Measurements from ENCODE around the gene SAMD9L.
A peak's percentile ranks its signal among the peaks of the same experiment; 100 is the strongest.
"Not testable (repeated sequence)": the region's sequence is repeated elsewhere in the genome, so short reads cannot be mapped to it uniquely, and the experiment has no call there.

The SAMD9L gene

DNA sequence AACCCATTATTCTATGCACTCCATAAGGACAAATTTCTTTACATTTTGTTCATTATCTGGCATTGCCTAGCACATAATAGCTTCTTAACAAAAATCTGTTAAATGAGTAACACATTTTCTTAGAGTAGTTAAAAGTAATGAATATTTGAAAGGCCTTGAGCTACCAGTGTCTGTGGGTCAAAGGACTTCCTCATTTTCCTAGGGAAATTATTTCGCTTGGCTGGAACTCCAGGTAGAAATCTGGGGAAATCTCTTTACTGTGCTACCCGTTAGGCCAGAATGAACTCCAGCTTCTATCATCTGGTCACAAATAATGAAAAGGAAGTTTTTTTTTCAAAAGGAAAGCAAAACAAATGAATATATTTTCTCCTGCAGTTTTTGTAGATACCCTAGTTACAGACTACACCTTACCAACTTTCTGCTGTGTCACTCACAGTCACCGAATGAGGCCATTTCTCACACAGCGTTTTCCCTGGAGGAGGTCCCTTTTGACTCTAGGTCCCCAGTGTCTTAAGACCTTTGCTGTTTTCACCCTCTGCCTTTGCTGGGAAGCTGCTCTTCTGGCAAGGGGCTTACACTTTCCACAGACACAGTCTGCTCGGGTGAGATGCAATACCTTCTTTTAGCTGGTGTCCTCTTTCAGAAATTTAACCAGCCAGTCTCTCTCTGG, 1.6 kb downstream of the SAMD9L start:
- H3K4me1 ChIP-seq (ENCODE audit: control insufficient read depth, insufficient read depth, low read length), result peaks cover 4% of the 10 kb centered on the region
- H3K27ac ChIP-seq (ENCODE audit: low read length), result no peak overlapping the region
- no peaks in the 10 kb centered on the region for H3K9me3 ChIP-seq (ENCODE audit: control insufficient read depth in 2 of 2, low read length in 2 of 2)
- peak overlapping the region in 1 of 2 donors; percentile 29 for H3K9ac ChIP-seq (ENCODE audit: low read length in 2 of 2)
- peak overlapping the region; percentile 71 to 76 for H3K4me3 ChIP-seq (ENCODE audit: low read length in 2 of 2)
- H3K36me3 ChIP-seq (ENCODE audit: control insufficient read depth in 2 of 2, insufficient read depth in 2 of 2, low read length in 2 of 2), result peaks cover 0 to 4% of the 10 kb centered on the region in 2 donors
- no peaks in the 10 kb centered on the region for H3K27me3 ChIP-seq (ENCODE audit: control insufficient read depth in 1 of 2, insufficient read depth in 2 of 2, low read length in 2 of 2)

DNA sequence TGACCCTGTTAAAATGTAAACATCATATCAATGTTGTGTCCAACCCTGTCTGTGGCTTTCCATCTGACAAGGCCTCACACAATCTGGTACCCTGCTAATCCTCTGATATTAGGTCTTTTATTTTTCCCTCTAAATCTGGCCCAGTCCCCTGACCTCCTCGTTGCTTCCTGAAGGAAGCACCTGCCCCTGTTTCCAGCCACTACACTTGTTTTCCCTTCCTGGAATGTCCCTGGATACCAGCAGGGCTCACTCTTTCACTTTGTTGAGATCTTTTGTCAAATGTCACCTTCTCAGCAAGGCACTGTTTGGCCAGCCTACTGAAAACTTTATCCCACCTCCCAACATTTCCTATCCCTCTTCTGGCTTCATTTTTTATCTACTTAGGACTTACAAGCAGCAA, 2.1 kb downstream of the SAMD9L start:
- no peaks in the 10 kb centered on the region for H3K9me3 ChIP-seq (ENCODE audit: control insufficient read depth in 2 of 2, low read length in 2 of 2)
- no peaks in the 10 kb centered on the region for H3K27me3 ChIP-seq (ENCODE audit: control insufficient read depth in 1 of 2, insufficient read depth in 2 of 2, low read length in 2 of 2)
- peaks cover 4% of the 10 kb centered on the region for H3K4me1 ChIP-seq (ENCODE audit: control insufficient read depth, insufficient read depth, low read length)
- no peak overlapping the region for H3K27ac ChIP-seq (ENCODE audit: low read length)
- no peak overlapping the region for H3K9ac ChIP-seq (ENCODE audit: low read length in 2 of 2)
- no peak overlapping the region for H3K4me3 ChIP-seq (ENCODE audit: low read length in 2 of 2)
- H3K36me3 ChIP-seq (ENCODE audit: control insufficient read depth in 2 of 2, insufficient read depth in 2 of 2, low read length in 2 of 2), result peaks cover 3 to 4% of the 10 kb centered on the region in 2 donors

DNA sequence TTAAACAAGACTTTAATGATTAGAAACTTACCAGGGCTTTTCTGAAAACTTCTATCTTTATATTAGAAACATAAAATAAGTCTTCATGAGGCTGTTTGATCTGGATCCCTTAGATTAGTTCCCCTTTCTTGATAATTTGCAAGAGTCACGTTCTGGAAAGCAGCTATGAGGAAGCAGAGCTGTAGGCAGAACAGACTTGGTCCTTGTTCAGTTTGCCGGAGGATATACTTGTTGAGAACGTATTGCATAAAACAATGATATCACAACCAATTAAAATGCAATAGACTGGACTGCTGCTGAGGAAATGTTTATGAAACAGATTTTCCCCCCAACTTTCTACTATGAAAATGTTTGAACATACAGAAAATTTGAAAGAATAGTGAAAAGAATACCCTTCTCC, 2.8 kb downstream of the SAMD9L start:
- Histone ChIP-seq H3K9me3 (ENCODE audit: control insufficient read depth in 2 of 2, low read length in 2 of 2) (peaks cover 0 to 2% of the 10 kb centered on the region in 2 donors), H3K27ac (ENCODE audit: low read length) (no peak overlapping the region), H3K4me1 (ENCODE audit: control insufficient read depth, insufficient read depth, low read length) (peaks cover 4% of the 10 kb centered on the region), H3K36me3 (ENCODE audit: control insufficient read depth in 2 of 2, insufficient read depth in 2 of 2, low read length in 2 of 2) (peaks cover 3 to 5% of the 10 kb centered on the region in 2 donors), H3K9ac (ENCODE audit: low read length in 2 of 2) (no peak overlapping the region), H3K4me3 (ENCODE audit: low read length in 2 of 2) (no peak overlapping the region), H3K27me3 (ENCODE audit: control insufficient read depth in 1 of 2, insufficient read depth in 2 of 2, low read length in 2 of 2) (no peaks in the 10 kb centered on the region)

DNA sequence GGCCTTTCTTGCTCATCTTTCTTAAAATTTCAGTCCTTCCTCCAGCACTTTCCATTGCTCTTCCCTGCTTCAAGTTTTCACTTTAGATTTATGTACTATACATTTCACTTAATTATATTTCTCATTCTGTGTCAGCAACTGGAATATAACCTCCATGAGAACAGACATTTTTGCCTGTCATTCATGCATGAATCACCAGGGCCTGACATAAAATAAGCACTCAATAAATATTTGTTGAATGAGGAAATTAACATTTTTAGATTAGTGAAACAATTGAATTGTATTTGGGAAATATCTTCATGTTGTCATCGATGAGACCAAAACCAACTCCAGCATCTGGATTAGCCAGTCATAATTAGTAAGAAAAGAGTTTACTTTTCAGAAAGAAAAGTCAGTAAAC, 6.1 kb downstream of the SAMD9L start:
- Histone ChIP-seq H3K9me3 (ENCODE audit: control insufficient read depth in 2 of 2, low read length in 2 of 2) (peaks cover 0 to 7% of the 10 kb centered on the region in 2 donors), H3K27me3 (ENCODE audit: control insufficient read depth in 1 of 2, insufficient read depth in 2 of 2, low read length in 2 of 2) (no peaks in the 10 kb centered on the region), H3K36me3 (ENCODE audit: control insufficient read depth in 2 of 2, insufficient read depth in 2 of 2, low read length in 2 of 2) (peaks cover 10 to 13% of the 10 kb centered on the region in 2 donors), H3K9ac (ENCODE audit: low read length in 2 of 2) (no peak overlapping the region), H3K27ac (ENCODE audit: low read length) (no peak overlapping the region), H3K4me3 (ENCODE audit: low read length in 2 of 2) (no peak overlapping the region), H3K4me1 (ENCODE audit: control insufficient read depth, insufficient read depth, low read length) (peaks cover 4% of the 10 kb centered on the region)

DNA sequence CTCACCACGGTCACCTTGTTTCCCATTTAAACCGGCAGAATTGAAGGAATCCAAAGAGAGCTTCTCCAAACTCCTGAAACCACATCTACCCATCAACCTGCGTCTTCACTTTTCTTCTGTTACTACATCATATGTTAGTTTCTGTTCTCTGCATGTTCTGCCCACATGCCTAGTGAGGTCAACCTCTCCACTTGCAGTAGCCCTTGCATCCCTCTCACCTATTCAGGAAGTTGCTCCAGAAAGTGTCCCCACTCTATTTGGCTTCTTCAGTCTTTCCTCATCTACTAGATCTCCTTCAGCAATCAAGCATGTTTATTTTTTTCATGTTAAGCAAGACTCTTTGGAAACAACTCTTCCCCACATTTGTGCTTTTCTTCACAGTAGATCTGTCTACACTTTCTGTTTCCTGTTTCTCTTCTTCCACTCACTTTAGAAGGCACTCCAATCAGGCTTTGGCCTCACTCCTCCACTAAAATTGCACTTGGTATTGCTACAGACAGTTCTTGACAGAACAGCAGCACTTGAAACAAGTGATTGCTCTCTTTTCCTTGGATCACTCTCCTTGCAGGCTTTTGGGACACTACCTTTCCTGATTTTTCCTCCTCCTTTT, 7.5 kb downstream of the SAMD9L start:
- H3K9ac ChIP-seq (ENCODE audit: low read length in 2 of 2), result no peak overlapping the region
- no peaks in the 10 kb centered on the region for H3K27me3 ChIP-seq (ENCODE audit: control insufficient read depth in 1 of 2, insufficient read depth in 2 of 2, low read length in 2 of 2)
- H3K4me1 ChIP-seq (ENCODE audit: control insufficient read depth, insufficient read depth, low read length), result no peaks in the 10 kb centered on the region
- H3K27ac ChIP-seq (ENCODE audit: low read length), result no peak overlapping the region
- H3K4me3 ChIP-seq (ENCODE audit: low read length in 2 of 2), result no peak overlapping the region
- H3K36me3 ChIP-seq (ENCODE audit: control insufficient read depth in 2 of 2, insufficient read depth in 2 of 2, low read length in 2 of 2), result peaks cover 13% of the 10 kb centered on the region in 2 donors
- peaks cover 0 to 9% of the 10 kb centered on the region in 2 donors for H3K9me3 ChIP-seq (ENCODE audit: control insufficient read depth in 2 of 2, low read length in 2 of 2)

DNA sequence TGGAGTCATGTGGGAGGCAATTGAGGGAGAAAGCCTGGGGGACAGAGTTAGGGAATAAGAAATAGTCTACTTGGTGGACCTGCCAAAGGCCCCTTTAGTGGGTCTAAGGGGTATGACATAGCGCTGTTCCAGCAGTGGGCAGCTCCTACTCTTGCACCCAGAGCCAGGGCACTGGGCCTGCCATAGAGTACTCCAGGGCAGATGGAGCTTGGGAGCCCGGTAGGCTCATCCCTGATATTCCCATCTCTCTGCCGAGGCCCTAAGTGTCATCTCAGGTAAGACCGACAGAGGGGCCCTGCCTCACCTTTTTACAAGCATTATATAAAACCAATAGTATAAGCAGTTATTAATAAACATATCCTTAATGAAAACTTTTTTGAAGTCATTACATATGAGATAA, 9.6 kb downstream of the SAMD9L start:
- Histone ChIP-seq H3K27me3 (ENCODE audit: control insufficient read depth in 1 of 2, insufficient read depth in 2 of 2, low read length in 2 of 2) (no peaks in the 10 kb centered on the region), H3K36me3 (ENCODE audit: control insufficient read depth in 2 of 2, insufficient read depth in 2 of 2, low read length in 2 of 2) (peaks cover 13 to 16% of the 10 kb centered on the region in 2 donors), H3K9me3 (ENCODE audit: control insufficient read depth in 2 of 2, low read length in 2 of 2) (peaks cover 4 to 9% of the 10 kb centered on the region in 2 donors)

DNA sequence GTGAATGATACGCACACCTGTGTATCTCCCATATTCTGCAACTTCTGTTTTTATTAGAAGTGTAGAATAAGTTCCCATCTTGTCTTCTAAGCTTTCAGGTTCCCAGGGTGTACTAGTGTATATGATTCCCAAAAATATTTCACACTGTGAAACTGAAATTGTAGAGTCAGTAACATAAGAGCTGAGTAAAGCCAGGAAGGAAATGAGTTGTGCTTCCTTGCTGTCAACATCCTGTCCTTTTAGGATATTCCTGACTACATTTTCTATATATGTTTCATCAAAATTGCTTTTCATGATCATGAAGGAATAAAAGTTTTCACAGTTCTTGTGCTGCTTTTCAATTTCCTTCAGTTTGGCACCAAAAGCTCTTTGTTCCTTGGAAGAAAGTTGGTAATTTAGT, 15.2 kb downstream of the SAMD9L start:
- Histone ChIP-seq H3K9me3 (ENCODE audit: control insufficient read depth in 2 of 2, low read length in 2 of 2) (peaks cover 9 to 12% of the 10 kb centered on the region in 2 donors), H3K27me3 (ENCODE audit: control insufficient read depth in 1 of 2, insufficient read depth in 2 of 2, low read length in 2 of 2) (no peaks in the 10 kb centered on the region), H3K36me3 (ENCODE audit: control insufficient read depth in 2 of 2, insufficient read depth in 2 of 2, low read length in 2 of 2) (peaks cover 3% of the 10 kb centered on the region in 2 donors), H3K4me3 (ENCODE audit: low read length in 2 of 2) (no peak overlapping the region), H3K4me1 (ENCODE audit: control insufficient read depth, insufficient read depth, low read length) (no peaks in the 10 kb centered on the region), H3K27ac (ENCODE audit: low read length) (no peak overlapping the region), H3K9ac (ENCODE audit: low read length in 2 of 2) (no peak overlapping the region)

More for the DNA sequence above, 9.6 kb downstream of the SAMD9L start:
- no peaks in the 10 kb centered on the region for H3K4me1 ChIP-seq (ENCODE audit: control insufficient read depth, insufficient read depth, low read length)
- H3K27ac ChIP-seq (ENCODE audit: low read length), result no peak overlapping the region
- H3K4me3 ChIP-seq (ENCODE audit: low read length in 2 of 2), result no peak overlapping the region
- no peak overlapping the region for H3K9ac ChIP-seq (ENCODE audit: low read length in 2 of 2)

DNA sequence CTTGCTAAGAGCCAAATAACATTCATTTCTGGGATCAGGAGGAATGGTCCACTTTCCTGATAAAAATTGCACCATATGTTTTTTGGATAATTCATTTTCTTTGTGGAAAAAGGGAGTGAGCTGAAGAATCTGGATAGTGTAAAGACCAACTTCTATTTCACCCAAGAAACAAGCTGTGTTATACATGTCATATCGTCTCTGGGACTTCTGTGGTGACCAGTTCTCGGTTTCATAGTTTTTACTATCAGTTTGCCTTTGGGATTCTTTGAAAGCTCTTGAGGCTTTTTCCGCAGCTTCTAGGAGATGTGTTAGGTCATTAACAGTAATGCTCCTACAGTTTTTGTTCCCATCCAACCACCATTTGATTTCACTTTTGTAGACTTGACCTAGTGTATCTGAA, 16.0 kb downstream of the SAMD9L start:
- no peaks in the 10 kb centered on the region for H3K4me1 ChIP-seq (ENCODE audit: control insufficient read depth, insufficient read depth, low read length)
- no peaks in the 10 kb centered on the region for H3K27me3 ChIP-seq (ENCODE audit: control insufficient read depth in 1 of 2, insufficient read depth in 2 of 2, low read length in 2 of 2)
- no peak overlapping the region for H3K9ac ChIP-seq (ENCODE audit: low read length in 2 of 2)
- H3K27ac ChIP-seq (ENCODE audit: low read length), result no peak overlapping the region
- peaks cover 3% of the 10 kb centered on the region in 2 donors for H3K36me3 ChIP-seq (ENCODE audit: control insufficient read depth in 2 of 2, insufficient read depth in 2 of 2, low read length in 2 of 2)
- no peak overlapping the region for H3K4me3 ChIP-seq (ENCODE audit: low read length in 2 of 2)
- H3K9me3 ChIP-seq (ENCODE audit: control insufficient read depth in 2 of 2, low read length in 2 of 2), result peaks cover 8 to 9% of the 10 kb centered on the region in 2 donors

DNA sequence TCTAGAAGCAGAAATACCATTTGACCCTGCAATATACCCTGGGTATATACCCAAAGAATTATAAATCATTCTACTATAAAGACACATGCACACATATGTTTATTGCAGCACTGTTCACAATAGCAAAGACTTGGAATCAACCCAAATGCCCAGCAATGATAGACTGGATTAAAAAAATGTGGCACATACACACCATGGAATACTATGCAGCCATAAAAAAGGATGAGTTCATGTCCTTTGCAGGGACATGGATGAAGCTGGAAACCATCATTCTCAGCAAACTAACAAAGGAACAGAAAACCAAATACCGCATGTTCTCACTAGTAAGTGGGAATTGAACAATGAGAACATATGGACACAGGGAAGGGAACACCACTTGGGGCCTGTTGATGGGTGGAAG, 21.2 kb downstream of the SAMD9L start:
- not testable (repeated sequence) for H3K36me3 ChIP-seq (ENCODE audit: control insufficient read depth in 2 of 2, insufficient read depth in 2 of 2, low read length in 2 of 2); H3K27ac ChIP-seq (ENCODE audit: low read length); H3K9me3 ChIP-seq (ENCODE audit: control insufficient read depth in 2 of 2, low read length in 2 of 2)

DNA sequence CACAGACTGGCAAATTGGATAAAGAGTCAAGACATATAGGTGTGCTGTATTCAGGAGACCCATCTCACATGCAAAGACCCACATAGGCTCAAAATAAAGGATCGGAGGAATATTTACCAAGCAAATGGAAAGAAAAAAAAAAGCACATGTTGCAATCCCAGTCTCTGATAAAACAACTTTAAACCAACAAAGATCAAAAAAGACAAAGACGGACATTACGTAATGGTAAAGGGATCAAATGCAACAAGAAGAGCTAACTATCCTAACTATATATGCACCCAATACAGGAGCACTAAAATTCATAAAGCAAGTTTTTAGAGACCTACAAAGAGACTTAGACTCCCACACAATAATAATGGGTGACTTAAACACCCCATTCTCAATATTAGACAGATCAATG, 24.7 kb downstream of the SAMD9L start:
- not testable (repeated sequence) for H3K36me3 ChIP-seq (ENCODE audit: control insufficient read depth in 2 of 2, insufficient read depth in 2 of 2, low read length in 2 of 2); H3K4me1 ChIP-seq (ENCODE audit: control insufficient read depth, insufficient read depth, low read length); H3K4me3 ChIP-seq (ENCODE audit: low read length in 2 of 2); H3K27me3 ChIP-seq (ENCODE audit: control insufficient read depth in 1 of 2, insufficient read depth in 2 of 2, low read length in 2 of 2); H3K9ac ChIP-seq (ENCODE audit: low read length in 2 of 2); H3K9me3 ChIP-seq (ENCODE audit: control insufficient read depth in 2 of 2, low read length in 2 of 2); H3K27ac ChIP-seq (ENCODE audit: low read length)

More for the DNA sequence above, 21.2 kb downstream of the SAMD9L start:
- H3K4me3 ChIP-seq (ENCODE audit: low read length in 2 of 2); H3K9ac ChIP-seq (ENCODE audit: low read length in 2 of 2); H3K27me3 ChIP-seq (ENCODE audit: control insufficient read depth in 1 of 2, insufficient read depth in 2 of 2, low read length in 2 of 2); H3K4me1 ChIP-seq (ENCODE audit: control insufficient read depth, insufficient read depth, low read length): not testable (repeated sequence)

Measured in stomach smooth muscle (tissue), 2 donors.